Measurements from ENCODE around the gene OPA1.

DNA sequence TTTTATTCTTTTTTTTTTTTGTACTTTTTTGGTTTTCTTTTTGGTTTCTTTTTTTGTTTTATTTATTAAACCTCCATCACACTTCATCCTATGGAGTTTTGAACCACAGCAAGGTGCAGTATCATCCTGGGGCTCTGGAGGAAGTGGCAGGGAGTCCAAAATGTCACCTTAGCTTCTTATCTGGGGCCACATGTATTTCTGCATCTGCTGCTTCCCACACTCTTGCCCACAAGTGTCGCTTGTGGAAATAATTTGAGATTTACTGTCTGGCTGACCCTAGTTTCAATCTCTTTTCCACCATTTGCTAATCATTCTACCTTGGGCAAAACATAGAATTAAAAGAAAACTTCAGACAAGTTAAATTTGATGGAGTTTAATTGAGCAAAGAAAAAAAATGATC lies 6.4 kb downstream of the OPA1 start:
- no peak for TF ChIP-seq ELF1 (IDR thresholded peaks at IDR 0.05; ENCODE audit: borderline replicate concordance, low read depth)
- TF ChIP-seq, protein P1, sequence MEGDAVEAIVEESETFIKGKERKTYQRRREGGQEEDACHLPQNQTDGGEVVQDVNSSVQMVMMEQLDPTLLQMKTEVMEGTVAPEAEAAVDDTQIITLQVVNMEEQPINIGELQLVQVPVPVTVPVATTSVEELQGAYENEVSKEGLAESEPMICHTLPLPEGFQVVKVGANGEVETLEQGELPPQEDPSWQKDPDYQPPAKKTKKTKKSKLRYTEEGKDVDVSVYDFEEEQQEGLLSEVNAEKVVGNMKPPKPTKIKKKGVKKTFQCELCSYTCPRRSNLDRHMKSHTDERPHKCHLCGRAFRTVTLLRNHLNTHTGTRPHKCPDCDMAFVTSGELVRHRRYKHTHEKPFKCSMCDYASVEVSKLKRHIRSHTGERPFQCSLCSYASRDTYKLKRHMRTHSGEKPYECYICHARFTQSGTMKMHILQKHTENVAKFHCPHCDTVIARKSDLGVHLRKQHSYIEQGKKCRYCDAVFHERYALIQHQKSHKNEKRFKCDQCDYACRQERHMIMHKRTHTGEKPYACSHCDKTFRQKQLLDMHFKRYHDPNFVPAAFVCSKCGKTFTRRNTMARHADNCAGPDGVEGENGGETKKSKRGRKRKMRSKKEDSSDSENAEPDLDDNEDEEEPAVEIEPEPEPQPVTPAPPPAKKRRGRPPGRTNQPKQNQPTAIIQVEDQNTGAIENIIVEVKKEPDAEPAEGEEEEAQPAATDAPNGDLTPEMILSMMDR (IDR thresholded peaks at IDR 0.05 in 2 of 3, conservative IDR thresholded peaks at IDR 0.05 in 1 of 3; ENCODE audit: borderline replicate concordance in 1 of 3, insufficient read depth in 1 of 3, low read depth in 2 of 3, low read length in 2 of 3), result no peak
- TF ChIP-seq EZH2 (IDR thresholded peaks at IDR 0.05), result no peak
- TF ChIP-seq RAD21 (IDR thresholded peaks at IDR 0.05; ENCODE audit: low read depth), result no peak
- no peak for TF ChIP-seq TCF7L2 (IDR thresholded peaks at IDR 0.05; ENCODE audit: borderline replicate concordance, extremely low read depth, insufficient read depth, insufficient read length)
- TF ChIP-seq POLR2AphosphoS5 (IDR thresholded peaks at IDR 0.05; ENCODE audit: low read depth, low read length), result no peak
- TF ChIP-seq, protein P2, sequence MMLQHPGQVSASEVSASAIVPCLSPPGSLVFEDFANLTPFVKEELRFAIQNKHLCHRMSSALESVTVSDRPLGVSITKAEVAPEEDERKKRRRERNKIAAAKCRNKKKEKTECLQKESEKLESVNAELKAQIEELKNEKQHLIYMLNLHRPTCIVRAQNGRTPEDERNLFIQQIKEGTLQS (IDR thresholded peaks at IDR 0.05), result no peak

All from HCT116 (cell line).